ENCODE data around the gene KLHDC4.

- TF ChIP-seq POLR2A (IDR thresholded peaks at IDR 0.05; ENCODE audit: low read length) (no peak), GATA1 (IDR thresholded peaks at IDR 0.05; ENCODE audit: low read depth, low read length) (no peak)
These were observed 43.5 kb upstream of the KLHDC4 start for GRCh38 chr16:87809150-87809902.

All from erythroblast (primary cell).